ENCODE results near the gene PGPEP1. TPM values are rescaled to one million over a fixed set of nuclear protein-coding genes. Genes with fewer than 3 reads are reported as not detected.
A peak's percentile ranks its signal among the peaks of the same experiment; 100 is the strongest.

The PGPEP1 gene
- total RNA-seq, 4 donors from 2014 or later, result 15.6 to 25.2 (median 18.0) TPM

DNA sequence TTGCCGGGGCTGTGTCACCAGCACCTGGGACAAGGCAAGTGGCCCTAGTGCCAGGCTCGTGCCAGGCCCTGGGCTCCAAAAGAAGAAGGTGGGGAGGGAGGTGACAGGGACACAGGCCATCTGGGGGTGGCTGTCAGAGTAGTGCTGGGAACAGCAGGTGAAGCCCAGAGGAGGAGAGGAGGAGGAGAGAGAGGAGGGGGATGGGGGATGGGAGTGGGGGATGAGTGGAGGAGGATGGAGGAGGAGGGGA is 36.3 kb upstream of the PGPEP1 start:
- ATAC-seq (ENCODE audit: low FRiP score), result peak; percentile 0
- no peak for DNase-seq (ENCODE audit: low spot score)
- TF ChIP-seq, protein P1, sequence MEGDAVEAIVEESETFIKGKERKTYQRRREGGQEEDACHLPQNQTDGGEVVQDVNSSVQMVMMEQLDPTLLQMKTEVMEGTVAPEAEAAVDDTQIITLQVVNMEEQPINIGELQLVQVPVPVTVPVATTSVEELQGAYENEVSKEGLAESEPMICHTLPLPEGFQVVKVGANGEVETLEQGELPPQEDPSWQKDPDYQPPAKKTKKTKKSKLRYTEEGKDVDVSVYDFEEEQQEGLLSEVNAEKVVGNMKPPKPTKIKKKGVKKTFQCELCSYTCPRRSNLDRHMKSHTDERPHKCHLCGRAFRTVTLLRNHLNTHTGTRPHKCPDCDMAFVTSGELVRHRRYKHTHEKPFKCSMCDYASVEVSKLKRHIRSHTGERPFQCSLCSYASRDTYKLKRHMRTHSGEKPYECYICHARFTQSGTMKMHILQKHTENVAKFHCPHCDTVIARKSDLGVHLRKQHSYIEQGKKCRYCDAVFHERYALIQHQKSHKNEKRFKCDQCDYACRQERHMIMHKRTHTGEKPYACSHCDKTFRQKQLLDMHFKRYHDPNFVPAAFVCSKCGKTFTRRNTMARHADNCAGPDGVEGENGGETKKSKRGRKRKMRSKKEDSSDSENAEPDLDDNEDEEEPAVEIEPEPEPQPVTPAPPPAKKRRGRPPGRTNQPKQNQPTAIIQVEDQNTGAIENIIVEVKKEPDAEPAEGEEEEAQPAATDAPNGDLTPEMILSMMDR (IDR thresholded peaks at IDR 0.05), result no peak

- ATAC-seq (ENCODE audit: low FRiP score) (peak; percentile 80), DNase-seq (ENCODE audit: low spot score) (no peak)
- TF ChIP-seq, protein P1 (IDR thresholded peaks at IDR 0.05), result no peak
These were observed 35.7 kb upstream of the PGPEP1 start for GRCh38 chr19:18304458-18305310.

DNA sequence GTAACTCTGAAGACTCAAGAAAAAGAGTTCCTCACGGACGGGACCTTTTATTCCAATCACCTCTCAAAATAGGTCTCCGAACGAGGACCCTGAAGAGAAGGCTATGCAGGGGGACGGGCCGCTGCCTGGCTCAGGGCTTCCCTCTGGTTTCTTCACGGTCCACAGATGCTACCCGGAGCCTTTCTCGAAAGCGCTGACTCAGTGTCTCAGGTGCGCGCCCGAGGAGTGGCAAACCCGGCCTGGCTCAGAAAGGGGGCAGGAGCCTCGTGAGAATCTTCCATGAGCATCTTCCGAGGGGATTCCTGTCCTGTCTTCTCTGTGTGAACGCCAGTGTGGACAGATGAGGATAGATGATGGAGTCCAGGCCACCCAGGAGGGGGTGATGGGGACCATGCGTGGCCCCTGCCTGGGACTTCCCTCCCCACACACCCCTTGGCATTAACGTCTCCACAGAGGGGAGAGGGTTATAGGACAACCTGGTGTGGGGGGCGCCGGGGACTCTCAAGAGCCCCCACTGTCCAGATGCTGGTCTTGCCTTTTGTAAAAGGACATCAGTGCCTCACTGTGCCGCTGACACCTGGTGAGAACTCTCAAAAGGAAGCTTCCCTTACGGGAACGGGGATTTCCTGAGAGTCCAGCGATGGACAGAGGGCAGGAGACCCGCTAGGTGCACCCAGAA is 34.0 kb upstream of the PGPEP1 start:
- TF ChIP-seq, protein P1 (IDR thresholded peaks at IDR 0.05), result no peak
- DNase-seq (ENCODE audit: low spot score) (no peak), ATAC-seq (ENCODE audit: low FRiP score) (no peak)

- TF ChIP-seq, protein P1 (IDR thresholded peaks at IDR 0.05), result no peak
- no peak for DNase-seq (ENCODE audit: low spot score)
- ATAC-seq (ENCODE audit: low FRiP score), result no peak
These were observed 33.5 kb upstream of the PGPEP1 start for GRCh38 chr19:18306888-18307260.

DNA sequence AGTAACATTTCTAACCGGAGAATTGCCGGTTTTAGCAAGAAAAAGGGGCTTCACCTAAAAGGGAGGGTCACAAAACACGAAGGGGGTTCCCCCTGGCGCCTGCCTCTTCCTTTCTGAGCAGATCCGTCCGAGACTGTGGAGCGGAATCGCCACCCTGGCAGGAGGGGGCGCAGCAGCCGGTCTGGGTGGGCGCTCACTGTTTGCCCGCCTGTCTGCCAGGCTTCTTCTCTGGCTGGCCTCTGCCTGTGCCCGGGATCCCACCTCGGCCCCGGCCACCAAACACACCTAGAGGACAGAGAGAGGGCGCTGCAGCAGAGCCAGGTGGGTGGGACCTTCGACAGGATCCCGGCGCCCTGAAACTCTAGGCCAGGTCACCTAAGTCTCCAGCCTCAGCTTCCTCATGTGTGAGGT is 33.1 kb upstream of the PGPEP1 start:
- ATAC-seq (ENCODE audit: low FRiP score), result no peak
- TF ChIP-seq, protein P1 (IDR thresholded peaks at IDR 0.05), result no peak

GRCh38 chr19:18308051-18308947 is 32.1 kb upstream of the PGPEP1 start:
- DNase-seq (ENCODE audit: low spot score) (no peak), ATAC-seq (ENCODE audit: low FRiP score) (no peak)
- TF ChIP-seq, protein P1 (IDR thresholded peaks at IDR 0.05), result no peak

More for the DNA sequence above, 33.1 kb upstream of the PGPEP1 start:
- DNase-seq (ENCODE audit: low spot score), result no peak
